H1 (cell line): Measurements from ENCODE around the gene DNM2. TPM values are rescaled to one million over a fixed set of nuclear protein-coding genes. Genes with fewer than 3 reads are reported as not detected.

Experiments used
- CREB1 ChIP-seq: IDR thresholded peaks from 2 replicates; pipeline ENCODE4 v1.6.1; 2012; ENCODE audit warnings: inconsistent platforms
- E2F6 ChIP-seq: IDR thresholded peaks from 2 replicates; pipeline ENCODE4 v1.6.1; 2012; ENCODE audit warnings: inconsistent platforms
- POLR2A ChIP-seq, 2 experiments: IDR thresholded peaks; 1 replicate in 1 of 2; 2 replicates in 1 of 2; pipeline ENCODE4 v1.6.1; 2011; ENCODE audit warnings: low read depth in 2 of 2, low read length in 2 of 2, mild to moderate bottlenecking in 2 of 2; ENCODE audit errors: control extremely low read depth in 1 of 2
- SUZ12 ChIP-seq: fragments of 200-600 bp; sonication (generic); IDR thresholded peaks from 2 replicates; pipeline ENCODE4 v1.6.1; 2012; ENCODE audit warnings: mild to moderate bottlenecking, inconsistent platforms, low read length, moderate library complexity, mixed read lengths
- polyA plus RNA-seq, 7 experiments: library from polyadenylated mRNA; depleted of rRNA in 3 of 7; stranded (reverse) in 5 of 7; unstranded in 2 of 7; fragments of >200 nt in 5 of 7; fragments of 200-250 nt in 2 of 7; gene quantifications; 1 replicate in 5 of 7; 2 replicates in 1 of 7; 4 replicates in 1 of 7; pipeline versions ENCODE4 v1.2.1 to v1.2.3, GENCODE V29; 2011 to 2013; ENCODE audit warnings: missing spikeins in 2 of 7, mixed read lengths in 2 of 7
- total RNA-seq: library from RNA; stranded (reverse); fragmentation: NEBNext Ultra II Directional; extraction: Animal tissue kit (Norgen Biotek cat#: 25700); gene quantifications from 2 replicates; pipeline ENCODE4 v1.2.1, GENCODE V29; 2021

DNM2 gene
- total and polyA plus RNA-seq, 2 of the 8 experiments (the other 6 are each of a cell fraction or from before 2014, with no cell fraction given): 61.9 to 120 TPM

- TF ChIP-seq E2F6: no peak
- no peak for TF ChIP-seq SUZ12
- TF ChIP-seq CREB1: no peak
- no peak for TF ChIP-seq POLR2A (IDR thresholded peaks at IDR 0.05; ENCODE audit: control extremely low read depth in 1 of 2, low read depth in 2 of 2, low read length in 2 of 2)
These were observed 18.3 kb downstream of the DNM2 start (continued) for GRCh38 chr19:10736189-10736588.
